Measurements from ENCODE around the gene CMTM8.

Gene CMTM8

GRCh38 chr3:32406486-32407408 lies 168.3 kb downstream of the CMTM8 start:
- ChIA-PET CTCF (interaction anchor here (0.7 to 1.0 kb wide), 2 partner anchors 61 to 73 kb away, joined by 5 to 10 read pairs; no protein-coding TSS in a partner anchor), POLR2A (ENCODE audit: low non-redundant PET) (no interaction called here)
- peak overlapping the region; percentile 81 for H3K27ac ChIP-seq
- no peak for DNase-seq (ENCODE audit: low spot score)
- TF ChIP-seq CTCF (conservative IDR thresholded peaks at IDR 0.05; ENCODE audit: low read depth): no peak

GRCh38 chr3:32410367-32411246 lies 172.1 kb downstream of the CMTM8 start:
- TF ChIP-seq CTCF (conservative IDR thresholded peaks at IDR 0.05; ENCODE audit: low read depth): no peak
- CTCF ChIA-PET: interaction anchor here (0.7 to 1.3 kb wide), 2 partner anchors 15 to 57 kb away, joined by 4 read pairs; no protein-coding TSS in a partner anchor
- POLR2A ChIA-PET (ENCODE audit: low non-redundant PET): no interaction called here
- DNase-seq (ENCODE audit: low spot score): no peak
- peak overlapping the region; percentile 13; the same call in 1 of the 2 replicates for H3K27ac ChIP-seq

- TF ChIP-seq CTCF (conservative IDR thresholded peaks at IDR 0.05; ENCODE audit: low read depth): no peak
- no peak overlapping the region for H3K27ac ChIP-seq
- CTCF ChIA-PET: interaction anchor here (0.7 kb wide), 1 partner anchor 16 kb away, joined by 4 read pairs; no protein-coding TSS in a partner anchor
- POLR2A ChIA-PET (ENCODE audit: low non-redundant PET): no interaction called here
- DNase-seq (ENCODE audit: low spot score): no peak
These were observed 173.0 kb downstream of the CMTM8 start for GRCh38 chr3:32411442-32411841.

GRCh38 chr3:32412887-32413286 lies 174.4 kb downstream of the CMTM8 start:
- ChIA-PET POLR2A (ENCODE audit: low non-redundant PET) (no interaction called here), CTCF (interaction anchor here (1.5 kb wide), 1 partner anchor 55 kb away, joined by 3 read pairs; no protein-coding TSS in a partner anchor)
- no peak for DNase-seq (ENCODE audit: low spot score)
- no peak overlapping the region for H3K27ac ChIP-seq
- no peak for TF ChIP-seq CTCF (conservative IDR thresholded peaks at IDR 0.05; ENCODE audit: low read depth)

- peak overlapping the region; percentile 81 for H3K27ac ChIP-seq
- POLR2A ChIA-PET (ENCODE audit: low non-redundant PET): no interaction called here
- no peak for DNase-seq (ENCODE audit: low spot score)
- TF ChIP-seq CTCF (conservative IDR thresholded peaks at IDR 0.05; ENCODE audit: low read depth): no peak
- CTCF ChIA-PET: interaction anchor here (1.5 kb wide), 1 partner anchor 54 kb away, joined by 3 read pairs; no protein-coding TSS in a partner anchor
These were observed 175.5 kb downstream of the CMTM8 start for GRCh38 chr3:32413845-32414521.
